HG03045 (cell line): ENCODE results near the gene CIB1.
"Not testable (repeated sequence)": the region's sequence is repeated elsewhere in the genome, so short reads cannot be mapped to it uniquely, and the experiment has no call there.

Experiments used
- ATAC-seq: cut with Tn5 transposase; IDR thresholded peaks from one replicate; pipeline ENCODE4 v1.9.1; 2021; ENCODE audit warnings: mild to moderate bottlenecking, moderate library complexity; ENCODE audit not compliant: unreplicated experiment

The CIB1 gene

GRCh38 chr15:90233387-90234095 lies at the start of gene CIB1:
Gene CIB1, minus strand, starts transcription at chr15:90233941. Its CDS starts 56 bp downstream, at chr15:90233885.
- ATAC-seq = peak; percentile 89

GRCh38 chr15:90281637-90282036 lies 47.9 kb upstream of the CIB1 start:
- not testable (repeated sequence) for ATAC-seq

GRCh38 chr15:90280743-90281142 lies 47.0 kb upstream of the CIB1 start:
- ATAC-seq = not testable (repeated sequence)

GRCh38 chr15:90278467-90278866 lies 44.7 kb upstream of the CIB1 start:
- not testable (repeated sequence) for ATAC-seq

GRCh38 chr15:90271459-90272166 lies 37.9 kb upstream of the CIB1 start:
- ATAC-seq = no peak

GRCh38 chr15:90270502-90271150 lies 36.9 kb upstream of the CIB1 start:
- ATAC-seq = no peak

GRCh38 chr15:90268415-90268814 lies 34.7 kb upstream of the CIB1 start:
- ATAC-seq = no peak

- no peak for ATAC-seq
Measured at GRCh38 chr15:90266485-90266884, 32.7 kb upstream of the CIB1 start.

- ATAC-seq = peak; percentile 13
Measured at GRCh38 chr15:90266061-90266431, 32.3 kb upstream of the CIB1 start.

GRCh38 chr15:90265271-90266060 lies 31.7 kb upstream of the CIB1 start, which contains the start of gene NGRN:
Gene NGRN, plus strand, starts transcription at chr15:90265672. Its CDS starts 41 bp downstream, at chr15:90265713.
- peak; percentile 90 for ATAC-seq

GRCh38 chr15:90264671-90265070 lies 30.9 kb upstream of the CIB1 start:
- ATAC-seq = no peak

GRCh38 chr15:90262426-90262825 lies 28.7 kb upstream of the CIB1 start:
- ATAC-seq = no peak

GRCh38 chr15:90261811-90262210 lies 28.1 kb upstream of the CIB1 start:
- no peak for ATAC-seq

GRCh38 chr15:90260731-90261130 lies 27.0 kb upstream of the CIB1 start:
- ATAC-seq = not testable (repeated sequence)

GRCh38 chr15:90259524-90259923 lies 25.8 kb upstream of the CIB1 start:
- peak; percentile 54 for ATAC-seq

GRCh38 chr15:90257776-90258175 lies 24.0 kb upstream of the CIB1 start:
- ATAC-seq = no peak

GRCh38 chr15:90249203-90249863 lies 15.6 kb upstream of the CIB1 start, which contains the start of gene TTLL13:
Gene TTLL13, plus strand, starts transcription at chr15:90249556. Its CDS starts 1,075 bp downstream, at chr15:90250631.
- ATAC-seq = peak; percentile 79

GRCh38 chr15:90248789-90249202 lies 15.1 kb upstream of the CIB1 start:
- no peak for ATAC-seq

GRCh38 chr15:90243943-90244639 lies 10.3 kb upstream of the CIB1 start:
- ATAC-seq = no peak
